Myocyte (in vitro differentiated cells): Measurements from ENCODE around the gene HSPH1. TPM values are rescaled to one million over a fixed set of nuclear protein-coding genes. Genes with fewer than 3 reads are reported as not detected.

ENCODE experiments used
- DNase-seq: peaks from one replicate; pipeline ENCODE4 v3.0.0-alpha.2; 2012; ENCODE audit warnings: low read depth
- polyA plus RNA-seq: library from polyadenylated mRNA; unstranded; fragments of >200 nt; gene quantifications from one replicate; pipeline ENCODE4 v1.2.1, GENCODE V29; 2012; ENCODE audit warnings: missing spikeins
- total RNA-seq: library from RNA; depleted of rRNA; stranded (reverse); fragments of >200 nt; gene quantifications from 2 replicates; pipeline ENCODE4 v1.2.3, GENCODE V29; 2014

HSPH1 gene
- total RNA-seq, result 68.7 and 78.2 TPM in 2 replicates
- polyA plus RNA-seq, result 42.4 TPM

- DNase-seq, result peak; percentile 99
Observed at GRCh38 chr13:31161557-31162150, at the start of gene HSPH1. HSPH1 (minus strand) TSS chr13:31161904; CDS start chr13:31161582, 322 bp downstream.

GRCh38 chr13:31209841-31210210 is 48.1 kb upstream of the HSPH1 start:
- no peak for DNase-seq

DNA sequence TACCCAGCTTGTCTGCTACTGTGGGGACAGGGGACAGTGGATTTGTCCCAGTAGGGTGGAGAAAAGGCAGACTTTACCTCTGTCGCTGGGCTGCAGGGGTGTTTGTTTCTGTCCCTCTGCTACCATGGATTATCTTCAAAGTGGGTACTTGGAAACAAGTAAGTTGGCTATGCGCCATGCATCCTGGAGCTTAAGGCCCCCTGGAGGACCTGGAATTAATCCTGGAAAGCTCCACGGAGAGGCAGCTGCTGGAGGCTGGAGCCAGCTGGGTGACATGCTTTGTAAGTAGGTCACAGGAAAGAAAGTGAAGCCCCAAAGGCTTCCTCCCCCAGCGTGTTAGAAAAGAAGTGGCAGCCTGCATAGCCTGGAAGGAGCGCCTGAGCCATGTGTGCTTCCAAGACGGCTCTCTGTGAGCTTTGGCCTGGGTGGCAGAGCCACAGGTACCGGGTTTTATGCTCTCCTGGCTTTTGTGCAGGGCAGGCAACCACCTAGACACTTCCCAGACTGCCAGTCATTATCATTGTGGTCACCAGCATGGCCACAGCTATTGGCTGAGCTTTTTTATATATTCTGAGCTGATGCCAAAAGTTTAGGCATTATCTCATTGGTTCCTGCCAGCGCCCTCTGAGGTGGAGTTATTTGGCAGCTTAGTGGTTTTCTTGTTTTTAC is 47.6 kb upstream of the HSPH1 start:
- peak; percentile 87 for DNase-seq

- peak; percentile 67 for DNase-seq
Observed at GRCh38 chr13:31208559-31209122, 46.9 kb upstream of the HSPH1 start.

GRCh38 chr13:31207661-31208552 is 46.2 kb upstream of the HSPH1 start:
- DNase-seq, result peak; percentile 48

GRCh38 chr13:31204592-31204991 is 42.9 kb upstream of the HSPH1 start:
- peak; percentile 15 for DNase-seq

DNA sequence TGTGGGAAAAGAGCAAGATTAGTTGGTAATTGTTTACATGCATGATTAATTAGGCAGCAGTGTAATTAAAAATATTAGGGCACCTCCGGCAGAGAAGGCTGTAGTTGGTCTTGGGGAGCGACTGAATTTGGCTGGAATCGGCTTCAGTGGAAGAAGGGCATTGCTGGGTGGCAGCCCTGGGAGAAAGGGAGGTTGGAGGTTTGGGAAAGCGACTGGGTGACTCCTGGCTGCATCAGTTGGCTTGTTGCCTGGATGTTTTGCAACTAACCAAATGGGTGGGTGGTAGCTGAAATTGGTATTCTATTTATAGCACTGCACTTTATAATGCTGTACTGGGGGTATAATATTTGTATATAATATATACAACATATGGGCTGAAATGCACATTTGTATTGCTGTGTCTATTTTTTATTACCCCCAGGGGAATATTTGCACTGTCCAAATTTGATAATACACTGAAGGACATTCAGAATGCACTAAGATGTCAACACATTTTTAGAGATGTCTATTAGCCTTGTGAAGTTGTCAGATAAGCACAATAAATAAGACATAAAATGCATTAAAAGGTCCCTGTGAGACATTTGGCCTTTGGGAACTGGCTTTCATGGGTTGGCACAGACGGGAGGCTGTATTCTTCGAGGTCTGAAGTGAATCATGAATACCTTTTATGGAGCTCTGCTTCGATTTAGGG is 39.8 kb upstream of the HSPH1 start:
- peak; percentile 35 for DNase-seq

DNA sequence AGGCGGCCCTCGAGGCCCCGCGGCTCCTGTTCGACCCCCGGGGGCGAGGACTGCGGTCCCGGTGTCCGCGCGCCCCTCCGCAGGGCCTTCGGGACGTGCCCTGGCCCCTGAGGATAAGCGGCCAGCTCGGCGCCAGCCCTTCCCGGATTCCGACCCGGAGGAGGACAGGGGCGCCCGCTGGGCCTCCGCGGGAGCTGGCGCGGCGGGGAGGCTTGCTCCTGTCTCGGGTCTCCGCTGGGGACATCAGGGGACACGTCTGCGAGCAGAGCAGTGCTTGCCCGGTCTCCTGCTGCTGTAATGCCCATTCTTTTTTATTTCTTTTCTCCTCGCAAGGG is 38.9 kb upstream of the HSPH1 start:
- peak; percentile 58 for DNase-seq

DNA sequence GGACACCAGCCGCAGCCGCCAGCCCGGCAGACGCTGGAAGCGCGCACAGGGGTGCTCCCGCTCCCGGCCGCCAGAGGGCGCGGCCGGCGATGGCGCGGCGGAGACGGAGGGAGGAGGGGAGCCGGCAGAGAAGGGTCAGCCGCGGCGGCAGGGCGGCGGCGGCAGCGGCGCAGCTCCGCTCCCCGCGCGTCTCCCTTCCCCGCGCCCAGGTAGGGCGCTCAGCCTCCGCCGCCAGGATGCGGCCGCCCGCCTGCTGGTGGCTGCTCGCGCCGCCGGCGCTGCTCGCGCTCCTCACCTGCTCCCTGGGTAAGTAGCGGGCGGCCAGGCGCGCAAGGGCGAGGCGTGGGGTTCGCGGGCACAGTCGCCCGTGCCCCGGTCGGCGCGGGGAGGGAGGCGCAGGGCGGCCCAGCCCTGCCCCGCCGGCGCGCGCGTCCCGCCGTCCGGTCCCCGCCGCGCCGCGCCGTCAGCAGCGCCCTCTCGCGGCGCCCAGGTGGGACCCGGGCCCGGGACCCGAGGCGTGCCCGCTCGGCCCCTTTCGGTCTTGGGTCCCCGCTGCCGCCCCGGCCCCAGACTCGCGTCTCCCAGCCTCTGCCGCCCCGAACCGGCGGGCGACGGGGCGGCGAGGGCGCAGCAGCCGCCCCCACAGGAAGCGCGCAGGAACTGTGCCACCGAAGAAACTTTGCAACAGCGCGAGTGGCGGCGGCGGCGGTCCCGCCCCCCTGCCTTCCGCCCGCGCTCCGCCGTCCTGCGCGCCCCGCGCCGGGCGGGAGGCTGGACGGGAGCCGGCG is 38.3 kb upstream of the HSPH1 start, which contains the start of gene B3GLCT:
Gene B3GLCT, plus strand, starts transcription at position 127 of the 788 bp plus-strand sequence. Its CDS starts 110 bp downstream, at position 237.
- DNase-seq, result peak; percentile 84

DNA sequence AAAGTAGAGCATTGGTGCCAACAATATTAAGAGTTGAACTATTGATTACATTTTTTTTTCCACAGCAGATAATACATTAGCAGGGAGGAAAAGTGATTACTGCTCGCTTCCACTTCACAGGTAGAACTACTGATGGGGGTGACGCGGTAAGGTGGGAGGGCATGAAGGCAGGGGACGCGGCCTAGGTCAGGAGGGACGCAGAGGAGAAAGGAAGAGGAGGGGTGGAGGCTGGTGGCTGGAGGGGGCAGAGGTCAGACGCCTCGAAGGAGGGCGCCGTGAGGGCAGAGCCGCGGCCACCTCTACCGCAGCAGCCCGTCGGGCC is 37.8 kb upstream of the HSPH1 start:
- no peak for DNase-seq

GRCh38 chr13:31198519-31198918 is 36.8 kb upstream of the HSPH1 start:
- no peak for DNase-seq

DNA sequence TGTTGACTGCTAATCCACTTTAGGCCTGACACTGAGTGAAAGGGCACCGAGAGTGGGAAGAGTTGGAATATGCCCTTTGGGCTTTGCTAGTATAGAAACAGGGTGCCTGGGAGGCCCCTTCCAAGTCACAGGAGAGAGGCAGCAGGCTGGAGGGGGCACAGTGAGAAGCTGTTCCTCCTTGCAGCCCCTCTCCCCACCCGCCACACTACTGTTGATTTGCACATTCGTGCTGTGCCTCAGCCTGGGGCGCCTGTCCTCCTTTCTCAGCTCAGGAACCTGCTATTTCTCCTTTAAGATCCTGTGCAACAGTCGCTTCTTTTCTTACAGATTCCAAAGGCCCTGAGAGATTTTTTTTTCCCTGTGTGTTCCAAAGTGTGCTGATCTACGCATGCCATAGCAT is 35.3 kb upstream of the HSPH1 start:
- DNase-seq, result no peak

- DNase-seq, result no peak
Observed at GRCh38 chr13:31195616-31196015, 33.9 kb upstream of the HSPH1 start.

DNA sequence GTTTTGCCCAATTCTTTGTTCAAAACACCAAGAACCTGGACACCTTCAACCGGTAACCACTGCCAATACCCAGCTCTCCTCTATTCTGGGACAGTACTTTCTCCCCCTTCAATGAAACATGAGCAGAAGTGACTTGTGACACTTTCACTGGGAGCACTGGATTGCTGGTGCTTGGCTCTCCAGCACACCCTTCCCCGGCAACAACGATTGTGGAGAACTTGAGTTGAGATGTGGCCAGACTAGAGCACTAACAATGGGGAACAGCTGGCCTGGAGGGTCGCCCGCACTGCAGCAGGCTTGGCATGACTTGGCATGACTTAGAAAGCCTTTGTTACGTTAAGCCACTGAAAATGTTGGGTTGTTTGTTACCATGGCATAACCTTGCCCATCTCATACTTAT is 30.6 kb upstream of the HSPH1 start:
- DNase-seq, result peak; percentile 69

DNA sequence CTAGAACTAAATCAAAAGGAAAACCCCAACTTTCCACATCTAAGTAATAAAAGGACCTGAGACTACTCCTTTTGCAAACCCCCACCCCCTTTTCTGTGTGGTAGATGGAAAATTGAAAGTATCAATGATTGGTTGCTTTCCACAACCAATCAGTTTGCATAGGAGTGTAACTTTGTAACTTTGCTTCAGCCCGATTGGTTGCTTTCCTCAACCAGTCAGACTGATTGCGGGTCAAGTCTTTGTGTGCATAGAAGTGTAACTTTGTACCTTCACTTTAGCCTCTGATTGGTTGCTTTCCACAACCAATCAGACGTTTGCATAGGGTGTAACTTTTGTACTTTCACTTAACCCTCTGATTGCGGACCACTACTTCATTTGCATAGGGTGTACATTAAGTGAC is 30.0 kb upstream of the HSPH1 start:
- DNase-seq, result no peak

GRCh38 chr13:31184981-31185645 is 23.4 kb upstream of the HSPH1 start:
- no peak for DNase-seq

- no peak for DNase-seq
Observed at GRCh38 chr13:31184451-31184850, 22.7 kb upstream of the HSPH1 start.

DNA sequence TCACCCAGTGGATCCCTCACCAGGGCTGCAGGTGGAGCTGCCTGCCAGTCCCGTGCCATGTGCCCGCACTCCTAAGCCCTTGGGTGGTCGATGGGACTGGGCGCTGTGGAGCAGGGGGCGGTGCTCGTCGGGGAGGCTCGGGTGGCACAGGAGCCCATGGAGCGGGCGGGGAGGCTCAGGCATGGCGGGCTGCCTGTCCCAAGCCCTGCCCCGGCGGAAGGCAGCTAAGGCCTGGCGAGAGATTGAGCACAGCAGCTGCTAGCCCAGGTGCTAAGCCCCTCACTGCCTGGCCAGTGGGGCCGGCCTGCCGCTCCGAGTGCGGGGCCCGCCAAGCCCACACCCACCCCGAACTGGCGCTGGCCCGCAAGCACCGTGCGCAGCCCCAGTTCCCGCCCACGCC is 21.3 kb upstream of the HSPH1 start:
- DNase-seq, result no peak

GRCh38 chr13:31179754-31180153 is 18.1 kb upstream of the HSPH1 start:
- DNase-seq, result no peak

DNA sequence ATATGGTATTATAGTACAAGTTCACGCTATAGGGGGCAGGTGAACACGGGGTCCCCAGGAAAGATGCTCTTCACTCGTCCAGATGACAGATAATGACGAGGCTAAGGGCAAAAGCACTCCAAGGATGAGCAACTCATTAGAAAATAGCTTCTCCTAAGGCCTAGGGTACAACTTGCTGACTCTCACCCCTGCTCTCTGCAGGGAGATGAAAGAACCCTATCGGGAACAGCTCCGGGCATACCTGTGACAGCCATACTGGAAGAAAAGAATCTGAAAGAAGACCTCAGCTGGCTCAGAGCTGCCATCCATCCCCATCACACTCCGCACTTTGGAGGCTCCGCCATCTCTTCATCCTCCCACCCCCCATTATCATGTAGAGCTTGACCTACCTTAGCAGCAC is 17.5 kb upstream of the HSPH1 start:
- no peak for DNase-seq
